Common myeloid progenitor, CD34-positive (primary cell): ENCODE results near the gene FAM171A1.

Experiments
- CTCF ChIA-PET: fragments of 350-600 bp; sonication (Branson Sonifier 250); formaldehyde crosslinking; loops from one replicate; lab custom pipeline; 2021; ENCODE audit warnings: antibody characterized with exemption; lab: Charles Lee
- POLR2A ChIA-PET: fragments of 350-600 bp; sonication (Branson Sonifier 250); formaldehyde crosslinking; loops from one replicate; lab custom pipeline; 2021; ENCODE audit warnings: antibody characterized with exemption; lab: Charles Lee
- DNase-seq, 3 donors: peaks; one replicate each; pipeline versions ENCODE4 v3.0.0 to v3.0.0-alpha.2; 2013
- H3K27ac ChIP-seq, 2 experiments: 1 replicate in 1 of 2; 2 replicates in 1 of 2; pipeline ENCODE4 v1.7.0; 2013; ENCODE audit warnings: inconsistent platforms in 2 of 2, low read length in 2 of 2, mild to moderate bottlenecking in 2 of 2, low read depth in 1 of 2, moderate library complexity in 1 of 2; ENCODE audit not compliant: severe bottlenecking in 2 of 2, insufficient read depth in 1 of 2, poor library complexity in 1 of 2
- H3K27me3 ChIP-seq, 5 experiments: replicated peaks in 2 of 5; 1 replicate in 3 of 5; 2 replicates in 2 of 5; pipeline versions ENCODE4 v1.6.1 to v1.7.0; 2013; ENCODE audit warnings: low read length in 4 of 5, mild to moderate bottlenecking in 2 of 5, moderate library complexity in 2 of 5, inconsistent platforms in 1 of 5; ENCODE audit not compliant: insufficient read depth in 5 of 5, control insufficient read depth in 4 of 5
- H3K36me3 ChIP-seq, 4 experiments: 1 replicate in 2 of 4; 2 replicates in 2 of 4; pipeline versions ENCODE4 v1.6.1 to v1.7.0; 2013; ENCODE audit warnings: low read length in 3 of 4, control low read depth in 1 of 4, mild to moderate bottlenecking in 1 of 4; ENCODE audit not compliant: control insufficient read depth in 4 of 4, insufficient read depth in 4 of 4
- H3K4me1 ChIP-seq, 4 experiments: 1 replicate in 3 of 4; 2 replicates in 1 of 4; pipeline versions ENCODE4 v1.6.1 to v1.7.1; 2013; ENCODE audit warnings: low read length in 3 of 4, mild to moderate bottlenecking in 3 of 4, control low read depth in 1 of 4, inconsistent platforms in 1 of 4, moderate library complexity in 1 of 4; ENCODE audit not compliant: control insufficient read depth in 4 of 4, insufficient read depth in 4 of 4; ENCODE audit errors: control extremely low read depth in 1 of 4
- H3K4me3 ChIP-seq, 7 experiments: 1 replicate in 4 of 7; 2 replicates in 3 of 7; pipeline versions ENCODE4 v1.5.1 to v1.7.0; 2013; ENCODE audit warnings: mild to moderate bottlenecking in 7 of 7, low read length in 6 of 7, moderate library complexity in 6 of 7, inconsistent platforms in 2 of 7, low read depth in 2 of 7, control low read depth in 1 of 7; ENCODE audit not compliant: insufficient read depth in 4 of 7, control insufficient read depth in 1 of 7; ENCODE audit errors: extremely low read depth in 1 of 7
- H3K9me3 ChIP-seq, 5 experiments: 1 replicate in 4 of 5; 2 replicates in 1 of 5; pipeline versions ENCODE4 v1.6.1 to v1.7.1; 2013; ENCODE audit warnings: low read length in 4 of 5, mild to moderate bottlenecking in 2 of 5, inconsistent platforms in 1 of 5, low read depth in 1 of 5, moderate library complexity in 1 of 5; ENCODE audit not compliant: control insufficient read depth in 4 of 5, insufficient read depth in 2 of 5; ENCODE audit errors: control extremely low read depth in 1 of 5
- WGBS: methylation state at CpG from one replicate; pipeline ENCODE4 v1.1.5; 2013; ENCODE audit not compliant: insufficient coverage; 5-methylcytosine and 5-hydroxymethylcytosine counted together

The FAM171A1 gene

GRCh38 chr10:15172306-15172840, 198.7 kb downstream of the FAM171A1 start:
- WGBS, result 96% methylated on average over 5 of the region's 7 CpGs
- ChIA-PET CTCF (interaction anchor here (0.6 kb wide), 1 partner anchor 235 kb away, joined by 4 read pairs; no protein-coding TSS in a partner anchor), POLR2A (interaction anchor here (0.6 to 0.7 kb wide), 2 partner anchors 27 to 864 kb away, joined by 3 read pairs; no protein-coding TSS in a partner anchor)
- H3K27ac ChIP-seq, result no peak overlapping the region
- H3K36me3 ChIP-seq, result no peaks in the 10 kb centered on the region
- peak in 2 of 3 donors; percentile 14 to 18 for DNase-seq
- peaks cover 15 to 35% (median 29%) of the 10 kb centered on the region in 4 experiments for H3K4me1 ChIP-seq
- H3K4me3 ChIP-seq, result no peak overlapping the region
- H3K9me3 ChIP-seq, result no peaks in the 10 kb centered on the region
- H3K27me3 ChIP-seq, result peaks cover 0 to 2% (median 0%) of the 10 kb centered on the region in 5 experiments

DNA sequence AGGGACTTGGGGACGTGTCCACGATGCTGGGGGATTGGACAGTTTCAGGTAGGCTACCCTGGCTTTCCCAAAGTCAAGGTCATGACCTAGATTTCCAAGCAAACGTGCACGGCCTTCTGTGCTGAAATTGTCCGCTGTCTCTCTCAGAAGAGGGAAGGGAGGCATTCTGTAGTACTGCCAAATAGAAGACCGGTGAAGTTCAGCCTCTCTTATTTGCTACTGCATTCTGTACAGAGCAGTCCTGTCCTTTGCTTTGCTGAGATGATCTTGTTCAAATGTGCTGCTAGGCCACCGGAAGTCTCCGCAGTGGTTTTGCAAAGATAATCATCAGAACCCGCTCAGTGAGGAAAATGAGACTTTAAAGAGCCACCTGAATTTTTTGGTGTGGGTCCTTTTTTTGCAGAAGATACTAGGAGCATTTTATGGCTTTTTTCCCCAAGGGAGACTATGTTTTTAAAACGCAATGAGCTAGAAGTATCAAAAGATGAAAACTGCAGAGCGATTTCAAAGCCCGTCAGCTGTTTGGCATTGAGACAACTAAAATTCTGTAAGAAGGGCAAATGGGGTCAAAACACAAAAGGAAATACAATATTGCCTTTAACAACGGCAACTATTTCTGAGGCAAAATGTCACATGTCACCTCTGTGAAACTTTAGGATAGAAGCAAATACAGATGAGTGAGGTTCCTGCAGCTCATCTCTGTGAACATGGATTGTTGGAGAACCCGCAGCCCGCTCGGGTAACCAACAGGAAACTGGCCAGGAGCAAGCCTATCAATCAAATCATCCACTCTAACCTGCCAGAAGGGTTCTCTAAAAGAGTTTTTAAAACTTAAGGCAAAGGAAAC, 201.3 kb downstream of the FAM171A1 start:
- WGBS, result 10% methylated on average over 15 of the region's 16 CpGs
- Histone ChIP-seq H3K4me3 (peak overlapping the region in 5 of 7 experiments; percentile 4 to 56 (median 41)), H3K36me3 (no peaks in the 10 kb centered on the region), H3K9me3 (no peaks in the 10 kb centered on the region), H3K27ac (peak overlapping the region in 1 of 2 experiments; percentile 11), H3K27me3 (peaks cover 0 to 6% (median 0%) of the 10 kb centered on the region in 5 experiments), H3K4me1 (peaks cover 15 to 40% (median 30%) of the 10 kb centered on the region in 4 experiments)
- CTCF ChIA-PET, result no interaction called here
- POLR2A ChIA-PET, result no interaction called here
- peak; percentile 47 to 81 (median 72) for DNase-seq

DNA sequence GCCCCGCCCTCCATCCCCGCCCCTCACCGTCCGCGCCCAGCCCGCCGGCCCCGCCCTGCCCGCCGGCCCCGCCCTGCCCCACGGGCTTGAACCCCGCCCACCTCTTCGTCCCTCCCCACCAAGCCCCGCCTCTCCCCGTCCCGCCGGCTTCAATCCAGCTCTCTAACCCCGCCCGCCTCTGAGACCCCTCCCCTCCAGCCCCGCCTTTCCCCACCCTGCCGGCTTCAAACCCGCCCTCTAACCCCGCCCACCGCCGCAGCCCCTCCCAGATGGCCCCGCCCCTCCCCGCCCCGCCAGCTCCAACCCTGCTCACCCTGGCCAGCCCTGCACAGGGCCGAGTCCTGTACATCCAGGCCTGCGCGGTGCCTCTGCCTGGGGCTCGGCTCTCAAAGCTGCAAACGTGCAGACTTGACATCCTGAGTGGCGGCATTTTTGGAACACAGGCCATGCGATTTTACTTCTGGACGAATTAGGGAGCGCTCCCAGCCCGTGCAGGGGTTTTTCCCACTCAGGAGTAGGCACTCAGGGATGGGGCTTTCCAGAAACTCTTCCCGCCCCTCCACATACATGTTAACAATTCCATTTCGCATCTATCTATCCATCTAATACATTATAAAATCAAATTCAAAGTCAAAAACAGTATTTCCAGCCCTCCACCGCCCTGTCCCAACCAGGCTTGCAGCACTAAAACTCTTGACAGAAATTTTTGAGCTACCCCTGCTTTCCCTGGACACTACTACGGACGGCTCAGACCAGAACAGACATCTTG, 202.1 kb downstream of the FAM171A1 start:
- Histone ChIP-seq H3K9me3 (no peaks in the 10 kb centered on the region), H3K27ac (no peak overlapping the region), H3K36me3 (no peaks in the 10 kb centered on the region), H3K4me3 (peak overlapping the region in 5 of 7 experiments; percentile 13 to 56 (median 40)), H3K4me1 (peaks cover 15 to 40% (median 30%) of the 10 kb centered on the region in 4 experiments), H3K27me3 (peaks cover 0 to 6% (median 0%) of the 10 kb centered on the region in 5 experiments)
- ChIA-PET CTCF (interaction anchor here (2.2 kb wide), 1 partner anchor 63 kb away, joined by 9 read pairs; no protein-coding TSS in a partner anchor), POLR2A (no interaction called here)
- WGBS, result 38% methylated on average over 16 of the region's 44 CpGs
- peak; percentile 89 to 93 (median 93) for DNase-seq

DNA sequence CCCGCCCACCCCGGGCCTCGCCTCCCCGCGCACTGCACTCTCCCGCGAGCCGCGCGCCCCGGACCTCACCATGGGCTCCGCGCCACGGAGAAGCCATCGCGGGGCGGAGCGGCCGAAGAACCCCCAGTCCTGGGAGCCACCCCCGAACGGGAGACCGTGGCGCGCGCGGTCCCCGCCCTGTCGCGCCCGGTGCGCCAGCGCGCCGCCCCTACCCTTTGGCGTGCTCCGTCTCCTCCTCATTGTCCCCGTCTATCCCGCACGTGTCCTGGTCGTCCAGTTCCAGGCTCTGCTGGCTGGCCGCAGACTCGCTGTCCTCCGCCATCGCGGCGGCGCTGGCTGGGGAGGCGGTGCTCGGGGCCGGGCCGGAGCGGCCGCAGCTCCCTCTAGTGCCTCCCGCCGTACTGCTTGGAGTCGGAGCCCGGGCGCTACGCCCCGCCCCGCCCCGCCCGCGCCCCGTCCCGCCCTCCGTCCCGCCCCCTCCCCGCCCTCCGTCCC, 202.8 kb downstream of the FAM171A1 start, which contains the start of gene NMT2:
Gene NMT2 (minus strand): TSS at position 403 of the 495 bp plus-strand sequence. CDS start 81 bp downstream, at position 322.
- H3K27me3 ChIP-seq, result peaks cover 0 to 6% (median 0%) of the 10 kb centered on the region in 5 experiments
- 0% methylated on average over 42 of the region's 70 CpGs for WGBS

DNA sequence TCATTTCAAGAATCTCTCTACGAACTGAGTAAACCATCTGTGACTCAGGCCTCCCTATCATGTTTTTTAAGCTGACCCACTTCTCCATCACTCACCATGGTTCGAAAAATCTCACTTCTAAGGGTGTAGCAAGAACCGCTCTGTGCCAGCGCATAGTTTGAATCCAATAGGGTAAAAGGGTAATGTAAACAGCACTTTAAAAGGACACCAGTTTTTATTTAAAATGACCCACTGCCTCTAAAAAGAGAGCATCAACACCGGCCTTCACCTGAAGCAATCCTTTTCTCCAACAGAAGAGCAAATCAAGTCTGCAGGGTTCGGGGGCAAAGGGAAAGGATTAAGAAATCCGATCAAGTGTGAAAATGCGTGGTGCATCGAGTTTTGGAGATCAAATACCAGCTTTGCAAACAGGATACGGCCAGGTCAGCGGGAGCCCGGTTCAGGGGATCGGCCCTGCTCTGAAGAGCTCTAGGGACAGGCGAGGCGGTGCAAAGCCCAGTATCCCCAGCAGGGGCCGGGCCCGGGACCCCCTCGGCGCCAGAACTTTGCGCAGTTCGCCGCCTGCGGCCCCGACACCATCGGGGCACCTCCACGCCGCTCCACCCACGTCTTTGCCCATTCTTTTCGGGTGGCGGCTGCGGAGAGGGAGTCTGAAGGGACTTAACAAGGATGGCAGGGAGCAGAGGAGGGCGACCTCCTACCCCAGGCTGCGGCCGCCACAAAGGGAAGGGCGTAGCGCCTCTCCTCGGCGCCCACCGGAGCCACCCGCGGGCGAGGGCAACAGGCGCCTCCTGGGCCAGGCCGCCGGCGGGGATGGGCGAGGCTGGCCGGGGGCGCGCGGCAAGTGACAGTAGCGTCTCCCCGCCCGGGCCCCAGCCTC, 203.4 kb downstream of the FAM171A1 start:
- ChIA-PET POLR2A (interaction anchor here (0.6 kb wide), 1 partner anchor 211 kb away, joined by 4 read pairs; no protein-coding TSS in a partner anchor), CTCF (interaction anchor here (0.5 to 2.2 kb wide), 7 partner anchors 13 to 924 kb away, joined by 3 to 9 read pairs (median 3); no protein-coding TSS in a partner anchor)
- H3K27ac ChIP-seq, result no peak overlapping the region
- WGBS, result under 1% methylated on average over 41 of the region's 54 CpGs
- peaks cover 18 to 47% (median 30%) of the 10 kb centered on the region in 4 experiments for H3K4me1 ChIP-seq
- no peaks in the 10 kb centered on the region for H3K9me3 ChIP-seq
- peak overlapping the region; percentile 72 to 94 (median 82) for H3K4me3 ChIP-seq
- H3K27me3 ChIP-seq, result peaks cover 0 to 6% (median 0%) of the 10 kb centered on the region in 5 experiments
- no peaks in the 10 kb centered on the region for H3K36me3 ChIP-seq
- DNase-seq, result peak; percentile 44 to 72 (median 60)

More for the DNA sequence above, 202.8 kb downstream of the FAM171A1 start, which contains the start of gene NMT2:
- peaks cover 18 to 41% (median 30%) of the 10 kb centered on the region in 4 experiments for H3K4me1 ChIP-seq
- no peaks in the 10 kb centered on the region for H3K9me3 ChIP-seq
- H3K4me3 ChIP-seq, result peak within 1 kb of the TSS; percentile 72 to 94 (median 82)
- peak in 2 of 3 donors; percentile 77 to 84 for DNase-seq
- peak within 1 kb of the TSS in 1 of 2 experiments; percentile 58 for H3K27ac ChIP-seq
- ChIA-PET POLR2A (no interaction called here), CTCF (interaction anchor here (2.2 kb wide), 1 partner anchor 62 kb away, joined by 9 read pairs; no protein-coding TSS in a partner anchor)
- no peaks in the 10 kb centered on the region for H3K36me3 ChIP-seq
